Endothelial cell of umbilical vein (primary cell): Measurements from ENCODE around the gene HDAC1. TPM values are rescaled to one million over a fixed set of nuclear protein-coding genes. Genes with fewer than 3 reads are reported as not detected.

Experiments used
- BruUV-seq: library from RNA; stranded (reverse); fragments of 400-500 nt; replicated peaks from 2 replicates; lab custom pipeline; 2021; lab: Mats Ljungman, UMichigan
- CTCF ChIA-PET: fragments of 300-600, 350-600 bp; sonication (Branson Sonifier 250); formaldehyde crosslinking; loops from one replicate; lab custom pipeline; 2021; ENCODE audit warnings: antibody characterized with exemption, inconsistent platforms; lab: Charles Lee
- POLR2A ChIA-PET: fragments of 300-600, 350-600 bp; sonication (Branson Sonifier 250); formaldehyde crosslinking; loops from one replicate; lab custom pipeline; 2021; ENCODE audit warnings: antibody characterized with exemption, inconsistent platforms; lab: Charles Lee
- DNase-seq: peaks from one replicate; pipeline ENCODE4 v3.0.0-alpha.2; 2011; ENCODE audit warnings: low read depth, low spot score
- FAIRE-seq: peaks from 2 replicates; lab custom pipeline; 2011; peaks lifted over from hg19 to GRCh38; lab: Jason Lieb, UNC
- H2AFZ ChIP-seq: 2 replicates; pipeline ENCODE4 v1.6.0; 2012; ENCODE audit warnings: low read depth, low read length, control low read depth, inconsistent platforms
- H3K27ac ChIP-seq: 2 replicates; pipeline ENCODE4 v1.5.1; 2011; ENCODE audit warnings: low read depth, mild to moderate bottlenecking, control low read depth, low read length, moderate library complexity; ENCODE audit not compliant: insufficient read depth
- H3K27me3 ChIP-seq, 2 experiments: 2 replicates each; pipeline versions ENCODE4 v1.6.0 to v1.6.1; 2011; ENCODE audit warnings: low read length in 2 of 2, mixed read lengths in 1 of 2; ENCODE audit not compliant: control insufficient read depth in 2 of 2, insufficient read depth in 2 of 2
- H3K36me3 ChIP-seq, 2 experiments: 2 replicates in 1 of 2; 3 replicates in 1 of 2; pipeline ENCODE4 v1.5.1; 2011; ENCODE audit warnings: low read length in 2 of 2, mild to moderate bottlenecking in 1 of 2, moderate library complexity in 1 of 2; ENCODE audit not compliant: control insufficient read depth in 2 of 2, insufficient read depth in 2 of 2; ENCODE audit errors: extremely low read depth in 1 of 2
- H3K4me1 ChIP-seq: 3 replicates; pipeline ENCODE4 v1.5.1; 2011; ENCODE audit warnings: mild to moderate bottlenecking, low read length; ENCODE audit not compliant: control insufficient read depth, insufficient read depth; ENCODE audit errors: extremely low read depth
- H3K4me2 ChIP-seq: 2 replicates; pipeline ENCODE4 v1.6.1; 2011; ENCODE audit warnings: low read length, control low read depth, mixed read lengths; ENCODE audit not compliant: insufficient read depth
- H3K4me3 ChIP-seq, 3 experiments: fragments of 200-600 bp in 1 of 3; sonication (generic), shearing (Covaris generic) in 1 of 3; replicated peaks in 1 of 3; 2 replicates each; pipeline ENCODE4 v1.5.1; 2011 to 2016; ENCODE audit warnings: control low read depth in 3 of 3, low read length in 3 of 3, mild to moderate bottlenecking in 2 of 3, inconsistent platforms in 1 of 3, low read depth in 1 of 3, moderate library complexity in 1 of 3; ENCODE audit not compliant: insufficient read depth in 1 of 3
- H3K79me2 ChIP-seq: 2 replicates; pipeline ENCODE4 v1.6.0; 2012; ENCODE audit warnings: low read length, inconsistent platforms; ENCODE audit not compliant: control insufficient read depth, insufficient read depth
- H3K9ac ChIP-seq: replicated peaks from 2 replicates; pipeline ENCODE3; 2011; ENCODE audit warnings: low read length, control low read depth; ENCODE audit not compliant: insufficient read depth; ENCODE audit errors: extremely low read depth
- H3K9me1 ChIP-seq: replicated peaks from 3 replicates; pipeline ENCODE4 v1.6.0; 2011; ENCODE audit warnings: mild to moderate bottlenecking, low read length; ENCODE audit not compliant: control insufficient read depth, insufficient read depth; ENCODE audit errors: extremely low read depth
- H3K9me3 ChIP-seq: replicated peaks from 2 replicates; pipeline ENCODE4 v1.5.1; 2012; ENCODE audit warnings: low read length, inconsistent platforms; ENCODE audit not compliant: control insufficient read depth, insufficient read depth
- H4K20me1 ChIP-seq: replicated peaks from 2 replicates; pipeline ENCODE3; 2011; ENCODE audit warnings: mild to moderate bottlenecking, low read length; ENCODE audit not compliant: control insufficient read depth, insufficient read depth; ENCODE audit errors: extremely low read depth
- EZH2 ChIP-seq: IDR thresholded peaks from 2 replicates; pipeline ENCODE4 v1.6.1; 2012; ENCODE audit warnings: borderline replicate concordance, low read depth, mild to moderate bottlenecking, moderate library complexity, low read length, inconsistent platforms; ENCODE audit not compliant: severe bottlenecking
- FOS ChIP-seq: IDR thresholded peaks from 2 replicates; pipeline ENCODE4 v1.6.1; 2011; ENCODE audit warnings: mild to moderate bottlenecking, low read length, moderate library complexity, borderline replicate concordance; ENCODE audit not compliant: insufficient read depth
- GATA2 ChIP-seq: IDR thresholded peaks from 2 replicates; pipeline ENCODE4 v1.7.0; 2011; ENCODE audit warnings: low read depth, mild to moderate bottlenecking, moderate library complexity, mixed read lengths, low read length; ENCODE audit not compliant: insufficient read length, insufficient read depth
- JUN ChIP-seq: IDR thresholded peaks from 2 replicates; pipeline ENCODE4 v1.6.1; 2011; ENCODE audit warnings: borderline replicate concordance, low read depth; ENCODE audit not compliant: insufficient read length, insufficient read depth
- MYC ChIP-seq: IDR thresholded peaks from one replicate; pipeline ENCODE4 v1.6.1; 2011; ENCODE audit warnings: mild to moderate bottlenecking, low read depth, low read length
- POLR2A ChIP-seq: IDR thresholded peaks from 2 replicates; pipeline ENCODE4 v1.6.1; 2012; ENCODE audit warnings: low read depth, mild to moderate bottlenecking, control low read depth, low read length
- POLR2AphosphoS5 ChIP-seq: IDR thresholded peaks from 2 replicates; pipeline ENCODE4 v1.6.1; 2012; ENCODE audit warnings: low read depth, mild to moderate bottlenecking, control low read depth, low read length, moderate library complexity; ENCODE audit not compliant: insufficient read depth
- dilution Hi-C: fragments of 300-500 bp; cut with MboI; formaldehyde crosslinking; loops from one replicate; pipeline ENCODE4 v1.15.0; 2019; ENCODE audit warnings: low sequenced_read_pairs; ENCODE audit not compliant: extremely low pct_ligation_motif_present
- intact Hi-C: fragments of 100-400 bp; cut with micrococcal nuclease; formaldehyde crosslinking; loops from one replicate; pipeline ENCODE4 v1.10.0; 2022
- polyA plus RNA-seq, 4 experiments: library from polyadenylated mRNA; depleted of rRNA in 3 of 4; stranded (reverse) in 3 of 4; unstranded in 1 of 4; fragments of >200 nt; gene quantifications; 2 replicates each; pipeline versions ENCODE4 v1.2.1 to v1.2.3, GENCODE V29; 2011 to 2012; ENCODE audit warnings: missing spikeins in 1 of 4
- total RNA-seq: library from RNA; stranded (reverse); gene quantifications from 2 replicates; pipeline ENCODE4 v1.2.3, GENCODE V29; 2021
- TF ChIP-seq, protein P1 (sequence below), 2 donors: IDR thresholded peaks; 1 replicate in 1 of 2; 2 replicates in 1 of 2; pipeline ENCODE4 v1.5.1; 2011; ENCODE audit warnings: low read length in 2 of 2, mild to moderate bottlenecking in 2 of 2, moderate library complexity in 2 of 2, control low read depth in 1 of 2, inconsistent platforms in 1 of 2, low read depth in 1 of 2; ENCODE audit not compliant: insufficient read depth in 1 of 2; ENCODE audit errors: extremely low read depth in 1 of 2
- TF ChIP-seq, protein P2 (sequence below): IDR thresholded peaks from 2 replicates; pipeline ENCODE4 v1.6.1; 2011; ENCODE audit not compliant: insufficient read depth, insufficient read length

Gene HDAC1
- total and polyA plus RNA-seq, 2 donors (not counting 3 experiments of a cell fraction or from before 2014, with no cell fraction given) = 138 to 141 TPM

DNA sequence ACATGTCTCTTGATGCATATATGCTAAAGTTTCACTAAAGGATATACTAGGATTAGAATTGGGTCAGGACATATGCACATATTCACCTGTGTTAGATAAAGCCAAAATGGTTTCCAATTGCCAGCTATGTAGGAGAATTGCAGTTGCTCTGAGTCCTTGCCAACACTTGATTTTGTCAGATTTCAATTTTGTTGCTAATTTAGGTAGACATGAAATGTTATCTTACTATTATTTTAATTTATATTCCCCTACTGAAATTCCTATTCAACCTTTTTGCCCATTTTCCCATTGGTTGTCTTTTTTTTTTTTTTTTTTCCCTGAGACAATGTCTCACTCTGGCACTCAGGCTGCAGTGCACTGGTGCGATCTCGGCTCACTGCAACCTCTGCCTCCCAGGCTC is 13.4 kb downstream of the HDAC1 start:
- Histone ChIP-seq H3K4me2 (no peak overlapping the region), H3K9me3 (no peaks in the 10 kb centered on the region), H3K9ac (no peak overlapping the region), H3K36me3 (peaks cover 10 to 11% of the 10 kb centered on the region in 2 experiments), H3K4me1 (no peaks in the 10 kb centered on the region), H4K20me1 (no peaks in the 10 kb centered on the region), H3K79me2 (peaks cover 4% of the 10 kb centered on the region), H3K27ac (no peak overlapping the region), H3K27me3 (no peaks in the 10 kb centered on the region), H3K9me1 (no peaks in the 10 kb centered on the region), H3K4me3 (no peak overlapping the region), H2AFZ (no peak overlapping the region)
- ChIA-PET CTCF (no interaction called here), POLR2A (no interaction called here)
- intact Hi-C loops (no loop called here), dilution Hi-C loops (no loop called here)
- TF ChIP-seq FOS = no peak
- no peak for TF ChIP-seq JUN
- no peak for TF ChIP-seq POLR2AphosphoS5
- TF ChIP-seq EZH2 = no peak
- TF ChIP-seq, protein P1, sequence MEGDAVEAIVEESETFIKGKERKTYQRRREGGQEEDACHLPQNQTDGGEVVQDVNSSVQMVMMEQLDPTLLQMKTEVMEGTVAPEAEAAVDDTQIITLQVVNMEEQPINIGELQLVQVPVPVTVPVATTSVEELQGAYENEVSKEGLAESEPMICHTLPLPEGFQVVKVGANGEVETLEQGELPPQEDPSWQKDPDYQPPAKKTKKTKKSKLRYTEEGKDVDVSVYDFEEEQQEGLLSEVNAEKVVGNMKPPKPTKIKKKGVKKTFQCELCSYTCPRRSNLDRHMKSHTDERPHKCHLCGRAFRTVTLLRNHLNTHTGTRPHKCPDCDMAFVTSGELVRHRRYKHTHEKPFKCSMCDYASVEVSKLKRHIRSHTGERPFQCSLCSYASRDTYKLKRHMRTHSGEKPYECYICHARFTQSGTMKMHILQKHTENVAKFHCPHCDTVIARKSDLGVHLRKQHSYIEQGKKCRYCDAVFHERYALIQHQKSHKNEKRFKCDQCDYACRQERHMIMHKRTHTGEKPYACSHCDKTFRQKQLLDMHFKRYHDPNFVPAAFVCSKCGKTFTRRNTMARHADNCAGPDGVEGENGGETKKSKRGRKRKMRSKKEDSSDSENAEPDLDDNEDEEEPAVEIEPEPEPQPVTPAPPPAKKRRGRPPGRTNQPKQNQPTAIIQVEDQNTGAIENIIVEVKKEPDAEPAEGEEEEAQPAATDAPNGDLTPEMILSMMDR (IDR thresholded peaks at IDR 0.05; ENCODE audit: extremely low read depth in 1 of 2, insufficient read depth in 1 of 2, low read depth in 1 of 2, low read length in 2 of 2) = no peak
- no peak for TF ChIP-seq MYC
- TF ChIP-seq, protein P2, sequence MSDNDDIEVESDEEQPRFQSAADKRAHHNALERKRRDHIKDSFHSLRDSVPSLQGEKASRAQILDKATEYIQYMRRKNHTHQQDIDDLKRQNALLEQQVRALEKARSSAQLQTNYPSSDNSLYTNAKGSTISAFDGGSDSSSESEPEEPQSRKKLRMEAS = no peak
- no peak for TF ChIP-seq POLR2A
- TF ChIP-seq GATA2 = no peak
- BruUV-seq = no TSS peak
- FAIRE-seq (no peak), DNase-seq (no peak)
